Activated naive CD4-positive, alpha-beta T cell (primary cell): Measurements from ENCODE around the gene CDKL2.
A peak's percentile ranks its signal among the peaks of the same experiment; 100 is the strongest.
"Not testable (repeated sequence)": the region's sequence is repeated elsewhere in the genome, so short reads cannot be mapped to it uniquely, and the experiment has no call there.

Source experiments
- DNase-seq, 4 experiments: peaks; one replicate each; lab custom pipeline; 2025; lab: John Stamatoyannopoulos, UW

CDKL2 gene

GRCh38 chr4:75630174-75630936 lies at the start of gene CDKL2:
CDKL2 (minus strand) TSS chr4:75630528; CDS start chr4:75625988, 4,540 bp downstream.
- DNase-seq: peak; percentile 70 to 89 (median 82)

- no peak for DNase-seq
Measured at GRCh38 chr4:75678965-75679364, 48.6 kb upstream of the CDKL2 start.

- no peak for DNase-seq
Measured at GRCh38 chr4:75678473-75678872, 48.1 kb upstream of the CDKL2 start.

GRCh38 chr4:75675004-75675531 lies 44.7 kb upstream of the CDKL2 start:
- no peak for DNase-seq

GRCh38 chr4:75673959-75674328 lies 43.6 kb upstream of the CDKL2 start:
- DNase-seq: no peak

- peak; percentile 81 to 96 (median 90) for DNase-seq
Measured at GRCh38 chr4:75673027-75673958, 43.0 kb upstream of the CDKL2 start, which contains the start of gene G3BP2. G3BP2 (minus strand) TSS chr4:75673411; CDS start chr4:75662025, 11,386 bp downstream.

- peak; percentile 42 to 78 (median 66) for DNase-seq
Measured at GRCh38 chr4:75672461-75673026, 42.2 kb upstream of the CDKL2 start.

GRCh38 chr4:75671802-75672421 lies 41.6 kb upstream of the CDKL2 start:
- DNase-seq: no peak

- DNase-seq: no peak
Measured at GRCh38 chr4:75668596-75668995, 38.3 kb upstream of the CDKL2 start.

GRCh38 chr4:75667636-75668035 lies 37.3 kb upstream of the CDKL2 start:
- DNase-seq: not testable (repeated sequence)

- no peak for DNase-seq
Measured at GRCh38 chr4:75666299-75666698, 36.0 kb upstream of the CDKL2 start.

GRCh38 chr4:75664604-75665003 lies 34.3 kb upstream of the CDKL2 start:
- not testable (repeated sequence) for DNase-seq

GRCh38 chr4:75662626-75663025 lies 32.3 kb upstream of the CDKL2 start:
- DNase-seq: no peak

GRCh38 chr4:75660491-75660890 lies 30.2 kb upstream of the CDKL2 start:
- DNase-seq: no peak

- DNase-seq: no peak
Measured at GRCh38 chr4:75659512-75660031, 29.2 kb upstream of the CDKL2 start.

GRCh38 chr4:75658876-75659275 lies 28.5 kb upstream of the CDKL2 start:
- no peak for DNase-seq

GRCh38 chr4:75655562-75655961 lies 25.2 kb upstream of the CDKL2 start:
- no peak for DNase-seq

GRCh38 chr4:75654905-75655304 lies 24.6 kb upstream of the CDKL2 start:
- DNase-seq: no peak

GRCh38 chr4:75653845-75654503 lies 23.6 kb upstream of the CDKL2 start:
- no peak for DNase-seq

GRCh38 chr4:75644095-75644494 lies 13.8 kb upstream of the CDKL2 start:
- DNase-seq: no peak

- DNase-seq: no peak
Measured at GRCh38 chr4:75643651-75644050, 13.3 kb upstream of the CDKL2 start.
